Coronary artery (tissue), 2 donors: ENCODE measurements around the gene USP31.
"Not testable (repeated sequence)": the region's sequence is repeated elsewhere in the genome, so short reads cannot be mapped to it uniquely, and the experiment has no call there.

Source experiments
- DNase-seq: peaks from one replicate; pipeline ENCODE4 v3.0.0-alpha.2; 2017; ENCODE audit warnings: low spot score
- H3K27ac ChIP-seq, 2 donors: fragments of 200-600 bp; sonication (generic); one replicate each; pipeline ENCODE4 v1.5.1; 2016 to 2019
- H3K4me3 ChIP-seq: fragments of 200-600 bp; sonication (generic); 2 replicates; pipeline ENCODE4 v1.5.1; 2016; ENCODE audit warnings: mild to moderate bottlenecking, moderate library complexity
- CTCF ChIP-seq: fragments of 200-600 bp; sonication (generic); IDR thresholded peaks from one replicate; pipeline ENCODE4 v1.5.1; 2019; ENCODE audit warnings: antibody characterized with exemption

The USP31 gene

GRCh38 chr16:23104032-23104955 lies 45.0 kb downstream of the USP31 start:
- H3K4me3 ChIP-seq, result no peak overlapping the region
- peak overlapping the region; percentile 4 to 26 for H3K27ac ChIP-seq
- TF ChIP-seq CTCF, result no peak
- DNase-seq, result no peak

DNA sequence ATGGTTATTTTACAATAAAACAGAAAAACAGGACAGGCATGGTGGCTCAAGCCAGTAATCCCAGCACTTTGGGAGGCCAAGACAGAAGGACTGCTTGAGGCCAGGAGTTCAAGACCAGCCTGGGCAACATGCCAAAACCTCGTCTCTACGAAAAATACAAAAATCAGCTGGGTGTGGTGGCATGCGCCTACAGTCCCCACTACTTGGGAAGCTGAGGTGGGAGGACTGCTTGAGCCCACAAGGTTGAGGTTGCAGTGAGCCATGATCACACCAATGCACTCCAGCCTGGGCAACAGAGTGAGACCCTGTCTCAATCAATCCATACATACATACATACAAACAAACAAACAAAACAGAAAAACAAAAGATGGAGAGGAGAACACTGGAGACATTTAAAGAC lies 45.6 kb downstream of the USP31 start:
- TF ChIP-seq CTCF, result no peak
- peak overlapping the region; percentile 4 to 26 for H3K27ac ChIP-seq
- DNase-seq, result no peak
- no peak overlapping the region for H3K4me3 ChIP-seq

GRCh38 chr16:23101012-23101550 lies 48.2 kb downstream of the USP31 start:
- H3K4me3 ChIP-seq, result no peak overlapping the region
- H3K27ac ChIP-seq, result no peak overlapping the region
- DNase-seq, result no peak
- TF ChIP-seq CTCF, result no peak

- DNase-seq, H3K27ac ChIP-seq, H3K4me3 ChIP-seq: not testable (repeated sequence)
These were observed 52.8 kb downstream of the USP31 start for GRCh38 chr16:23096450-23096849.

DNA sequence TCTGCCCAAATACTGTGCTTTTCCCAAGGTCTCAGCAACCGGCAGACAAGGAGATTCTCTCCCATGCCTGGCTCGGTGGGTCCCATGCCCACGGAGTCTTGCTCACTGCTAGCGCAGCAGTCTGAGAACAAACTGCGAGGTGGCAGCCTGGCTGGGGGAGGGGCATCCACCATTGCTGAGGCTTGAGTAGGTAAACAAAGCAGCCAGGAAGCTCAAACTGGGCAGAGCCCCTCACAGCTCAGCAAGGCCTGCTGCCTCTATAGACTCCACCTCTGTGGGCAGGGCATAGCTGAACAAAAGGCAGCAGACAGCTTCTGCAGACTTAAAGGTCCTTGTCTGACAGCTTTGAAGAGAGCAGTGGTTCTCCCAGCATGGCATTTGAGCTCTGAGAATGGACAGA lies 55.1 kb downstream of the USP31 start:
- not testable (repeated sequence) for H3K27ac ChIP-seq, H3K4me3 ChIP-seq, DNase-seq

- H3K27ac ChIP-seq, result no peak overlapping the region
- TF ChIP-seq CTCF, result no peak
These were observed 56.5 kb downstream of the USP31 start for GRCh38 chr16:23092801-23093117.

DNA sequence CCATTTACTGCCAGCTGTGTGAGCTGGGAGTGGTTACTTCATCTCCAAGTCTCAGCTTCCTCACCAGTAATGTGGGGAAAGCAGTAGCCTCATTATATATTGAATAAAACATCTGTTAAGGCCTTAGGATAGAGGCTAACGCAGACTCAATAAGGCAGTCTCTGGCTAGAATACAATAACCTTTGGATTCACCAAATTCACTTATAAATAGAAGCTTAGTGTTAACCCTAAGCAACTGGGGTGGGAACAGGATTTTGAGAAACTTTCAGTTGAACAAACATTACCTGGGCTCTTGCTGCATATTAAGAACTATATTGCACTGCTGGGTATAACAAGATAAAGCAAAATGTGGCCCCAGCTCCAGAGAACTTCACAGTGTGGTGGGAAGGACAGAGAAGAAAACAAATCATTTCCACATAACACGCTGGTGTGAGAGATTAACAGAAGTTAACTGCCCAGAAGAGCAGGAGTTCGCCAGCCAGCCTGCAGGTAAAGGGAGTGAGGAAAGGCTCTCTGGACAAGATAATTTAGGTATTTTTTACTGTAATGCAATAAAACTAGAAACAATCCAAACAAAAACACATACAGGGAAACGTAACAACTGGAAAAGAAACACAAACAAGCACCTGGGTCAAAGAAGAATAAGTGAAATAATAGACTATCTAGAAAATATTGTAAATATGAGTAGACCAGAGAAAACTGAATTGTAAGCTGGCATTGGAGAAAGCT lies 57.0 kb downstream of the USP31 start:
- no peak for DNase-seq
- TF ChIP-seq CTCF, result no peak
- Histone ChIP-seq H3K27ac (no peak overlapping the region), H3K4me3 (no peak overlapping the region)

More at GRCh38 chr16:23092801-23093117, 56.5 kb downstream of the USP31 start:
- H3K4me3 ChIP-seq, result no peak overlapping the region
- DNase-seq, result no peak

- no peak for DNase-seq
- TF ChIP-seq CTCF, result no peak
- Histone ChIP-seq H3K27ac (no peak overlapping the region), H3K4me3 (no peak overlapping the region)
These were observed 60.1 kb downstream of the USP31 start for GRCh38 chr16:23089111-23089510.
